ENCODE measurements around the gene SIGLEC8.

- TF ChIP-seq POLR2A (IDR thresholded peaks at IDR 0.05; ENCODE audit: low read depth, low read length) (no peak), CTCF (IDR thresholded peaks at IDR 0.05 in 2 of 3, conservative IDR thresholded peaks at IDR 0.05 in 1 of 3; ENCODE audit: control insufficient read depth in 2 of 3, extremely low read depth in 1 of 3, insufficient read depth in 1 of 3, low read depth in 3 of 3, low read length in 3 of 3) (no peak), MYC (IDR thresholded peaks at IDR 0.05; ENCODE audit: insufficient read depth, insufficient read length, insufficient replicate concordance, low read length, severe bottlenecking) (no peak), CHD2 (IDR thresholded peaks at IDR 0.05; ENCODE audit: borderline replicate concordance, low read depth, low read length) (no peak), RCOR1 (conservative IDR thresholded peaks at IDR 0.05; ENCODE audit: low read depth, low read length) (no peak), E2F4 (IDR thresholded peaks at IDR 0.05; ENCODE audit: low read depth, low read length) (no peak), EZH2 (IDR thresholded peaks at IDR 0.05; ENCODE audit: borderline replicate concordance, control insufficient read depth, low read depth, low read length) (no peak), ZNF24 (IDR thresholded peaks at IDR 0.05) (no peak), USF2 (IDR thresholded peaks at IDR 0.05; ENCODE audit: borderline replicate concordance, low read depth, low read length) (no peak), ATF7 (IDR thresholded peaks at IDR 0.05; ENCODE audit: low read depth) (no peak)
Observed at GRCh38 chr19:51440846-51441409, 17.3 kb downstream of the SIGLEC8 start.
